ENCODE measurements around the gene FARP2. TPM values are rescaled to one million over a fixed set of nuclear protein-coding genes. Genes with fewer than 3 reads are reported as not detected.

The FARP2 gene
- total RNA-seq, 4 donors from 2014 or later: 10.7 to 20.1 (median 13.6) TPM

DNA sequence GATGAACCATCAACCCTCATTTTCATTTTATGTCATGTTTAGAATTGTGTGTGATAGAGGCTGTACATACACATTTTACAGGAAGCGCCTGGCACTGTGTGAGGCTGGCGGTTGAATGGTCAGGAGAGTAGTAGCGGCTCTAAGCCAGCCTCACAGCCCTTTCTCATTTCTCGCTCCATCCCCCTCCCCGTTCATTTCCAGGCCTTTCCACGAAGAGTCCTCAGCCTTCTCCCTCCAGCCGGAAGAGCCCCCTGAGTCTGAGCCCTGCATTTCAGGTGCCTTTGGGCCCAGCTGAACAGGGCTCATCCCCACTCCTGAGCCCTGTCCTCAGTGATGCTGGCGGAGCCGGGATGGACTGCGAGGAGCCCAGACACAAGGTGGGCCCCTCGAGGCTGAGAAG, 100.5 kb downstream of the FARP2 start:
- Histone ChIP-seq H3K4me1 (peaks cover 0 to 7% of the 10 kb centered on the region in 2 donors), H3K36me3 (no peaks in the 10 kb centered on the region), H3K9me3 (no peaks in the 10 kb centered on the region), H3K27me3 (no peaks in the 10 kb centered on the region), H3K4me3 (no peak overlapping the region), H3K27ac (no peak overlapping the region)
- intact Hi-C loops (cut with DNase I; ENCODE audit: low total_unique reads): no loop called here
- in situ Hi-C loops (cut with MboI; ENCODE audit: low sequenced_read_pairs in 4 of 4): no loop called here
- DNase-seq: no peak
- ATAC-seq: no peak
- no peak for TF ChIP-seq POLR2A (IDR thresholded peaks at IDR 0.05)

DNA sequence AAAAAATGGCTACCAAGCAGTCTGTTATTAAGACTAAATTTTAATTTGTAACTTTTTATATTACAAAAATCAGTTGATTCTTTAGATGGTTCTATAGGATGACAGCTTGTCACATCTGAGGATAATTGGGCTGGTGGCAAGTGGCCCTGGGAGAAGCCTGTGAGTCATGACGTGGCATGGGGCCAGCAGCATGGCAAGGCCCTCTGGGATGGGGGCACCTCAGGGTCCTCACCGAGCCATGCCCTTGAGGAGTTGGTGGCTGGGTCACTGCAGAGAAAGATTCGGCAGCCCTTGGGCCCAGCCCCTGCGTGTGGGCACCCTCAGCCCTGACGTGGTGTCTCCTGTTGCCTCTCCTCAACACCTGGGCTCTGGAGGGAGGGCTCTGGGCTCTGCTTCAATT, 102.6 kb downstream of the FARP2 start:
- intact Hi-C loops (cut with DNase I; ENCODE audit: low total_unique reads): no loop called here
- TF ChIP-seq POLR2A (IDR thresholded peaks at IDR 0.05): no peak
- TF ChIP-seq, protein P1, sequence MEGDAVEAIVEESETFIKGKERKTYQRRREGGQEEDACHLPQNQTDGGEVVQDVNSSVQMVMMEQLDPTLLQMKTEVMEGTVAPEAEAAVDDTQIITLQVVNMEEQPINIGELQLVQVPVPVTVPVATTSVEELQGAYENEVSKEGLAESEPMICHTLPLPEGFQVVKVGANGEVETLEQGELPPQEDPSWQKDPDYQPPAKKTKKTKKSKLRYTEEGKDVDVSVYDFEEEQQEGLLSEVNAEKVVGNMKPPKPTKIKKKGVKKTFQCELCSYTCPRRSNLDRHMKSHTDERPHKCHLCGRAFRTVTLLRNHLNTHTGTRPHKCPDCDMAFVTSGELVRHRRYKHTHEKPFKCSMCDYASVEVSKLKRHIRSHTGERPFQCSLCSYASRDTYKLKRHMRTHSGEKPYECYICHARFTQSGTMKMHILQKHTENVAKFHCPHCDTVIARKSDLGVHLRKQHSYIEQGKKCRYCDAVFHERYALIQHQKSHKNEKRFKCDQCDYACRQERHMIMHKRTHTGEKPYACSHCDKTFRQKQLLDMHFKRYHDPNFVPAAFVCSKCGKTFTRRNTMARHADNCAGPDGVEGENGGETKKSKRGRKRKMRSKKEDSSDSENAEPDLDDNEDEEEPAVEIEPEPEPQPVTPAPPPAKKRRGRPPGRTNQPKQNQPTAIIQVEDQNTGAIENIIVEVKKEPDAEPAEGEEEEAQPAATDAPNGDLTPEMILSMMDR (IDR thresholded peaks at IDR 0.05 in 4 of 5, conservative IDR thresholded peaks at IDR 0.05 in 1 of 5): no peak
- in situ Hi-C loops (cut with MboI; ENCODE audit: low sequenced_read_pairs in 4 of 4): no loop called here

GRCh38 chr2:241459520-241459919, 103.4 kb downstream of the FARP2 start:
- peaks cover 0 to 5% of the 10 kb centered on the region in 2 donors for H3K36me3 ChIP-seq
- in situ Hi-C loops (cut with MboI; ENCODE audit: low sequenced_read_pairs in 4 of 4): no loop called here
- ATAC-seq: no peak
- intact Hi-C loops (cut with DNase I; ENCODE audit: low total_unique reads): no loop called here
- H3K27me3 ChIP-seq: no peaks in the 10 kb centered on the region
- H3K9me3 ChIP-seq: no peaks in the 10 kb centered on the region
- TF ChIP-seq, protein P1 (IDR thresholded peaks at IDR 0.05 in 4 of 5, conservative IDR thresholded peaks at IDR 0.05 in 1 of 5): no peak
- TF ChIP-seq POLR2A (IDR thresholded peaks at IDR 0.05): no peak
- H3K27ac ChIP-seq: no peak overlapping the region
- H3K4me1 ChIP-seq: no peaks in the 10 kb centered on the region
- DNase-seq: no peak
- no peak overlapping the region for H3K4me3 ChIP-seq

More for the DNA sequence above, 102.6 kb downstream of the FARP2 start:
- Histone ChIP-seq H3K27ac (no peak overlapping the region), H3K9me3 (no peaks in the 10 kb centered on the region), H3K27me3 (no peaks in the 10 kb centered on the region), H3K36me3 (no peaks in the 10 kb centered on the region), H3K4me3 (no peak overlapping the region), H3K4me1 (no peaks in the 10 kb centered on the region)
- DNase-seq: no peak
- no peak for ATAC-seq

DNA sequence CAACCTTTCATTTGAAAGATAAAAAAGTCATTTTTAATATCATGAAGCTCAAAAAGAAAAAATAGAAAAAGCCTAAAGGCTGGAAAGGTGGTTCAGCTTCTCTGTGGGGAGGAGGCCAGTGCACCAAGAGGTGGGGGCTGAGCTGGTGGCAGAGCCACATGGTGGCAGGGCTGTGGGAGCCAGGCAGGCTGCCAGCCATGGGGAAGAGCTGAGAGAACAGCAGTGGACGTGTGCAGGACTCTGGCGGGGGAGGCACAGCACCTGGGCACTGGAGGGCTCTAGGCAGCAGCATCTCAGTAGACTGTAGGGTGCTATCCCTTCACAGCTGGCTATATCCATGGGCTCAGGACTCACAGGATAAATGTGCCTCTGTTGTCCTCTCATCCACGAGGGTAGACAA, 104.5 kb downstream of the FARP2 start:
- Histone ChIP-seq H3K4me1 (no peaks in the 10 kb centered on the region), H3K27me3 (no peaks in the 10 kb centered on the region), H3K27ac (no peak overlapping the region), H3K4me3 (no peak overlapping the region), H3K36me3 (peaks cover 0 to 12% of the 10 kb centered on the region in 2 donors), H3K9me3 (no peaks in the 10 kb centered on the region)
- intact Hi-C loops (cut with DNase I; ENCODE audit: low total_unique reads): no loop called here
- no peak for ATAC-seq
- in situ Hi-C loops (cut with MboI; ENCODE audit: low sequenced_read_pairs in 4 of 4): no loop called here
- no peak for TF ChIP-seq POLR2A (IDR thresholded peaks at IDR 0.05)
- TF ChIP-seq, protein P1 (IDR thresholded peaks at IDR 0.05 in 4 of 5, conservative IDR thresholded peaks at IDR 0.05 in 1 of 5): no peak
- no peak for DNase-seq

DNA sequence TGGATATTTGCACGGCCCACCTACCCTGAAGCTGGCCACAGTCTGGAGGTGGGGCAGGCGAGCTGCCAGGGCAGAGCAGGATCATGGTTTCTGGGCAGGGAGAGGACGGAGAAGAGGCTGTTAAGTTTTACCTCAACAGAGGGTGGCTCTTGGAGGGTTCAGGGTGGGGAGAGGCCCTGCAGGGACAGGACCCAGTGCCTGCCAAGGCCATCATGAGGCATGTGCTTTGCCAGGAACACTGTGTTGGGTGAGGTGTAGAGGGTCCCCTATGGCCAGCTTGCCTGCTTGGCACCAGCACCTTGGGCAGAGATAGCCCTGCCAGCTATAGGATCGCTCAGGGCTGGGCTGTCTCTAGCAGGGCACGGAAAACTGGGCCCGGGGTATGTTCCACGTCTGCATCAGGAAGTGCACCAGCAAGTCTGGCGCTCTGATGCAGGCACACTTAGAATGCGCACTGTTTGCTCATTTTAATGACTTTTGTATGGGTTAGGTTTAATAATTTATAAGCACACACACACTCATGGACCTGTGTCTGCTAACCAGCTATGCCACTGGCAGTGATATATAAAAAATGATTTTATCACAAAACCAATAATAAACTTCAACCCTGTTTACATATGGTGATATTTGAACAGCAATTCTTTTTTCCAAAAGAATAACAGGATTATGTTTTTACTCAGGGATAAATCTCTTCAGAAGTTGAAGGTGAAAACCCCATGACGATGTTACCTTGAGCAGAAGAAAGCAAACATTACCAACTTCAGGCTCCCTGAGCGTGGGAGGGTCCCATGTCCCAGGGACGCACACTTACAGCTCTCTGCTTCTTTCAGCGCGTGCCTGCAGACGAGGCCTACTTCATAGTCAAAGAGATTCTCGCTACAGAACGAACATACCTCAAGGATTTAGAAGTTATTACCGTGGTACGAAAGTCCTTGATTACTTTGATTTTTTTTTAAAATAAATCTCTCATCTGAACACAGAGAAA, 105.9 kb downstream of the FARP2 start:
- H3K27me3 ChIP-seq: no peaks in the 10 kb centered on the region
- no peak overlapping the region for H3K27ac ChIP-seq
- peaks cover 0 to 12% of the 10 kb centered on the region in 2 donors for H3K36me3 ChIP-seq
- H3K4me1 ChIP-seq: no peaks in the 10 kb centered on the region
- H3K4me3 ChIP-seq: no peak overlapping the region
- H3K9me3 ChIP-seq: no peaks in the 10 kb centered on the region
- ATAC-seq: no peak
- DNase-seq: no peak
- in situ Hi-C loops (cut with MboI; ENCODE audit: low sequenced_read_pairs in 4 of 4): no loop called here
- no peak for TF ChIP-seq POLR2A (IDR thresholded peaks at IDR 0.05)
- TF ChIP-seq, protein P1 (IDR thresholded peaks at IDR 0.05 in 4 of 5, conservative IDR thresholded peaks at IDR 0.05 in 1 of 5): no peak
- intact Hi-C loops (cut with DNase I; ENCODE audit: low total_unique reads): no loop called here

All from gastrocnemius medialis (tissue), 4 donors.